Right renal pelvis (tissue), 4 donors: ENCODE data around the gene RSU1. TPM values are rescaled to one million over a fixed set of nuclear protein-coding genes. Genes with fewer than 3 reads are reported as not detected.
A peak's percentile ranks its signal among the peaks of the same experiment; 100 is the strongest.

Experiments used
- DNase-seq, 4 donors: peaks; one replicate each; pipeline ENCODE4 v3.0.0-alpha.2; 2013; ENCODE audit warnings: low read depth in 4 of 4, low spot score in 3 of 4, missing footprints in 1 of 4
- polyA plus RNA-seq, 4 donors: library from polyadenylated mRNA; unstranded; fragments of 120-200 nt; gene quantifications; one replicate each; pipeline ENCODE4 v1.2.1, GENCODE V29; 2013; ENCODE audit not compliant: insufficient read length in 4 of 4

RSU1 gene
- polyA plus RNA-seq, 4 donors = 83.5 to 93.0 (median 91.1) TPM

DNA sequence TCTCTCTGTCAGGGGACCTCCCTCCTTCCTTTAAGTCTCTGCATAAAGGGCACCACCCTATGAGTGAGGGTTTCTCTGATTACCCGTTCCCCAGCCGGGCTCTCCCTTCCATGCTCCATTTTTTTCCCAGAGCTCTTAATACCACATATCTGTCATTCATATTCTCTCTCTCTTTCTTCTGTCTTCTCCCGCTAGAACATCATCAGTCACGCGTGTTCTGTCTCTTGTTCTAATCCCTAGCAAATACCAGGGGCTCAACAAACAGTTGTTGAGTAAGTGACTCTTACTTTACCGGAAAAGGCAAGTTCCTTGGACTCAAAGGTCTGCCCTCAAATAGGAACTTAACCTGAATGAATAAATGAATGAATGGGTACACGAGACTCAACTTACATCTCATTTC, 68.5 kb downstream of the RSU1 start:
- DNase-seq = no peak

DNA sequence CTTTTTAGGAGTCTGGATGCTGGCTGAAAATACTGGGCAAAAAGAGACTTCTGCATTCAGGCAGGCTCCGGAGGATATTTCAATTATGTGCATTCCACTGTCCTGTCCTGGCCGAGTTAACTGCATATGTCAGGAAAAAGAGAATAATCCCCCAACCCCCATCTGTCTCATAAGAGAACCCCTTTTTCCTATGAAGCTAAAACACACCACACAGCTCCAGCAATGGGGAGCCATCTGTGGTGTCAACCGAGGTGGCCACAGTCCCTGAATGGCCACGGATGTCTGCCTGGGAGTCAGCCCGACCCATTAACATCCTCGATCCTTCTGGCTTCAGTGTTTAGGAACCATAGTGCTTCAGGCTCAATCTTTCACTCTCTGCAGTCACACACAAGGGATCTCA, 70.4 kb downstream of the RSU1 start:
- no peak for DNase-seq

DNA sequence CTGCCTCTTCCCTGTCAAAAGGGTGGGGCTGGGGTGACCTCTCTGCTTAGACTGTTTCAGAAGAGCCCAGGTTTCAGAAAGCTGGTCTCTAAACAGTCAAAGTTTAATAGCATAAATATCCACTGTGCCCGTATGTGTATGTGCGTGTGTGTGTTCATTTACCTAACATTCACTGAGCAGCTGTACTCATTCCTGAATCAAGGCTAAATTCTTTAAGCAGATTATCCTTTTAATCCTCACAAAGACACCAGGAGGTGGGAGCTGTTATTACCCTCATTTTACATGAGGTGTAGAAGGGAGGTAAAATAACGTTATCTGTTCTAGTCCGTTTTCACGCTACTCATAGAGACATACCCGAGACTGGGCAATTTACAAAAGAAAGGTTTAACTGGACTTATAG, 72.2 kb downstream of the RSU1 start:
- DNase-seq = no peak

DNA sequence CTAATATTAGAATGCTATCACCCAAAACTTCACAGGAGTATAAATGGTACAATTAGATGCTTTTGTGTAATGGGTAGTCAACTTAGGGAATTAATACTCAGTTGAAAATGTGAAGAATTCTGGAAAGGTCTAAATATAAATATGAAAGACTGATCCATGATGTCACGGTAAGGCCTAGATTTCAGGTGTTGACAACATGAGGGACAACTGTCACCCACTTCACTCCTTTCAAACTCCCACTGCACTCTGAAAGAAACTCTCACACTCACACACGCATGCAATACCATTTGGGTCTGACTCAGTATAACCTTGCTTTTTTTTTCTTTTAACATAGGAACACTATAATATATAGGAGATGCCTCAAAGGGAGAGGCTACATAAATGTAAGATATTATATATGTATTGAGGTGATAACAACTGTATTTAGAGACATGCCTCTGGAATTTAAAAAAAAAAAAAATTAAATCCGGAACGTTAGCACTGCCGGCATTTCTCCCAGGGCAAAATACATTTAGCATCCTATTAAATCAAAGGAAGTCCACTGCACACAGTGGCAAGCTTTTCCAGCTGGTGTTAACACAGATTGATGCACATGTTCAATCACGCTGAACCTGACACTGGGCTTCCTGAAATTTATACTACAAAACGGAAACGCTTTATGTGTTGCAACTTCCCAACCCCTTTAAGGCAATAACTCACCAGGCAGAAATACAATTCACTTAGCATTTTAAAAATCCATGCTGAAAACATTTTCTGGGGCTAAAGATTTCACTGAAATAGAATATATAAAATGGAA, 74.9 kb downstream of the RSU1 start:
- DNase-seq = peak; percentile 2 to 43 (median 28)

DNA sequence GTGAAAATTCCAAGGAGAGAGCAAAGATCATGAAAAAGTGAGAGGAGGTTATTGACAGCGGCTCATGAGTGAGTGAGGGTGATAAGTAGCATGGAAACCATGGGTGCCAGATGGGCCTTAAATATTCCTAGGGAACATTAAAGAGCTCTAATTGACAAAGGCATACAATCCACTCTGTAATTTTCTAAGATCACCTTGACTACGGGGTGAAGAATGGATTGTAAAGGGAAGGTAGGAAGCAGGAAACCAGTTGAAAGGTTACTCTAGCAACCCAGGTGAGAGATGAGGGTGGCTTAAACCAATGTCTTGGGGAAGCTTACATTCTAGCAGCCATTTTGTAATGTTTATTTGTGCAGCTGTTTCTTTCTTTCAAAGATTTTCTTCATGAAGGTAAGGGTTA, 75.7 kb downstream of the RSU1 start:
- DNase-seq = no peak

DNA sequence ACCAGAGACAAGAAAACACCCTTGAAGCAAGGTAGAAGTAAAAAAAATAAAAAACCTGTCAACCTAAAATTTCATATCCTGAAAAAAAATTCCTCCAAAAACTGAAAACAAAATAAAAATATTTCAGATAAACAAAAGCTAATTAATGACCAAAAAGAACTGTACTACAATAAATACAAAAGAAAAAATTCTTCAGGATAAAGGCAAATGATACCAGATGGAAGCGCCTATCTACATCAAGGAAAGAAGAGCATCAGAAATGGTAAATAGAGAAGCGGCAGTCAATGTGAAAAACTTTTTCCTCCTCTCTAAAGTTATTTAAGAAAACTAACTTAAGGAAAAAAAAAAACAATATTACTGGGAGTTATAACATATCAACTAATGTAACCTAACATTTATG, 79.8 kb downstream of the RSU1 start:
- DNase-seq = no peak

DNA sequence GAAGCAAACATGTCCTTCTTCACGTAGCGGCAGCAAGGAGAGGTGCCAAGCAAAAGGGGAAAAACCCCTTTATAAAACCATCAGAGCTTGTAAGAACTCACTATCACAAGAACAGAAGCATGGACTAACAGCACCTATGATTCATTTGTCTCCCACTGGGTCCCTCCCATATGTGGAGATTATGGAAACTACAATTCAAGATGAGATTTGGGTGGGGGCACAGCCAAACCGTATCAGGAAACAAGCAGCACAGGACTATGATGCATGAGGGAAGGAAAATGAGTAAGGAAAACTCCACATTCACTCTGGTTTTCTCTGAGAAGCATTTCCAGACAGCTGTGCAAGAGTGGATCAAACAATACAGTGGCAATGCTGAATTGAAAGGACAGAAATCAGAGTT, 81.6 kb downstream of the RSU1 start:
- no peak for DNase-seq

DNA sequence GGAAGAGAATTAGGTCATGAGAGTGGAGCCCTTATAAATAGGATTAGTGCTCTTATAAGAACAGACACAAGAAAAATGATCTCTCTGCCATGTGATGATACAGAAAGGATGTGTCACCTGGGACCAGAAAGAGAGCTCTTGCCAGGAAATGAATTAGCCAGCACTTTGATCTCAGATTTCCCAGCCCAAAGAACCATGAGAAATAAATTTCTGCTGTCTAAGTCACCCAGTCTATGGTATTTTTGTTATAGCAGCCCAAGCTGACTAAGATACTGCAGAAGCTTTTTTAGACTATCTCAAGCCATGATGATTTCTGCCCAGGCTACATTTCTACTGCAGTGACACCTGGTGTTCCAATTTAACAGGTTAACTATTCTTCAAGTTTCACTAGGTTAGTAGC, 84.8 kb downstream of the RSU1 start:
- no peak for DNase-seq

DNA sequence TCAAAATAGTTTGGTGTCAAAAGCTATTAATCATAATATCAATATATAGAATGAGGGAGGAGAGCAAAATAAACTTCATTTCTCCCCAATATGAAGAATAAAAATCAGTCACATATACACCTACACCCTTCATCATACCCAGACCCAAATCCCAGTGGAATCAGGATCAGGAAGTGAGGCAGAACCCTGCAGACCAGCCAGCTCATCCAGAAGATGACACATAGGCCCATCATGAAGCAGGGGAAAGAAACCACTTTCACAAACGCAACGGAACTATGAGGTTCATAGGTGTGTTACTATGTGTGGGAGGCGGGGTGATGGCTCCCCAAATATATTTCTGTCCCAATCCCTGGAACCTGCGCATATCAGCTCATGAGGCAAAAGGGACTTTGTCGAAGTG, 89.0 kb downstream of the RSU1 start:
- no peak for DNase-seq

DNA sequence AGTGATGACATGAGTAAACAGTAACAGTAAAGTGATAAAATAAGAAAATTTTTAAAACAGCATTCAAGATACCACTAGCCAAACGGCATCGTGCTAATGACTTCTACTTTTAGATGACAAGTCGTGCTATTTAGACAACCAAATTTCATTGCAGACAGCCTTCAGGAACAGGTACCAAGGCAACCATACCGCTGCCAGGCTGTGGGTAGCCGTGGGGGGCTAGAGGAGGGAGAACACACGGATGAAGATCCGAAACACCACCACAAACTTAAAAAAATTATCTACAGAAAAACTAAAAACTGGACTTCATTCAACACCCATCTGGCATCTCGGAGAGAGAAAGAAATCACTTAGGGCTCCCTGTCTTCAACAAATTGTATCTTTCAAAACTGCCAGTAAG, 89.6 kb downstream of the RSU1 start:
- DNase-seq = no peak

DNA sequence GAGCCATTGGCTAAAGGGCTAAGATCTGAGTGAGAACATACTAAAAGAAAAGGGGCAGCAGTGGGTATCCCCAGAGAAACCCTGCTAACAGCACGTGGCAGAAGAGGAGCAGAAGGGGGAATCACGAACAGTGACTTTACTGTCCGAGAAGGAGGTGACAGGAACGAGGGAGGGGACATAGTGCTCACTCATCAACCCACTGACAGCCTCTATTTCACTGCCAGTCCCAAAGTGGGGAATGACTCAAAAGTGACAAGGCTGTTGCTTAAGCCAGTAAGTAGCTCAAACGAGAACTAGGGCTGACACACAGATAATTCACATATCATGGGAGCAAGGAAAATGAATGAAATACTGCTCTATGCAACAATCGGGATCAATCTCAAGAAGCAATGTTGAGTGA, 92.7 kb downstream of the RSU1 start:
- no peak for DNase-seq

DNA sequence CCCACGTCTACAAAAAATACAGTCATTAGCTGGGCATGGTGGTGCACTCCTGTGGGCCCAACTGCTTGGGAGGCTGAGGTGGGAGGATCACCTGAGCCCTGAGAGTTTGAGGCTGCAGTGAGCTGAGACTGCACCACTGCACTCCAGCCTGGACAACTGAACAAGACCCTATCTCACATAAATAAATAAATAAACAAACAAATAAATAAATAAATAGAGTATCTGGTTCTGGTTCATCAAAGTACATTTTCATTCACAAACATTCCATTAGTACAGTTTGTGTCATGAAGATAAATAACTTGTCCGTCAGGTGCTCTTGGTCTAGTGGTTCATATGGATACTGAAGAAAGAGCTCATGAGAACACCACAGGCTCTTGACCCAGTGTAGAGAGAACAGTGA, 96.4 kb downstream of the RSU1 start:
- DNase-seq = no peak

DNA sequence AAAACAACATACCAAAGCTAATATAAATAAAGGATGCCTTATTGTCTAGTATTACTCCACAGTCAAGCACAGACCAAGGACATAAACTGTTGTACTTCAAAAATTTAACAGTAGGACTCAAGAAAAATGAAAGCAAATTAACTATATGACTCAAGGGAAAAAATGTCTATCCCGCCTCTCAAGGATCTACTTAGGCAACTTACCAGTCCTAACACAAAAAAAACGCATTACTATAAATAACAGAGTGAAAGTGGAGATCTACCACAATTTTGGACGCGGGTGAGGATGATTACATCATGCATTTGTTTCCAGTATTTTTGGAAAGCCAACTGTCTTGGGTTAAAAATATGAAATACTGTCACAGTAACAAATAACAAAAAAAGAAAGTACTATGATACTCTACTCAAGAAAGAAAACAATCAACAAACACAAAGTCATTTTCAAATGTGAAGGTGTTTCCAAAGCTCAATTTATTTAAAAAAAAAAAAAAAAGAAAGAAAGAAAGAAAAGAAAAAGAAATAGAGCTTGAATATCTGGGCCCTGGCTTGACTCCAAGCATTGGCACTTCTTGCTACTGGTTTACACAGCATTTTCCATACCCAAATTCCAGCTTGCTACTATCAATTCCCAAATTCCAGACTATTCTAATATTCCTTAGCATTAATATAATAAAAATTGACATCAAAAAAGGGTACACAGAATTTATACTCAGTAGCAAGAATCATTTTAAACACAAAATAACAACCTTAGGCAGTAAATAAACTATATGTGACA, 99.4 kb downstream of the RSU1 start:
- no peak for DNase-seq

DNA sequence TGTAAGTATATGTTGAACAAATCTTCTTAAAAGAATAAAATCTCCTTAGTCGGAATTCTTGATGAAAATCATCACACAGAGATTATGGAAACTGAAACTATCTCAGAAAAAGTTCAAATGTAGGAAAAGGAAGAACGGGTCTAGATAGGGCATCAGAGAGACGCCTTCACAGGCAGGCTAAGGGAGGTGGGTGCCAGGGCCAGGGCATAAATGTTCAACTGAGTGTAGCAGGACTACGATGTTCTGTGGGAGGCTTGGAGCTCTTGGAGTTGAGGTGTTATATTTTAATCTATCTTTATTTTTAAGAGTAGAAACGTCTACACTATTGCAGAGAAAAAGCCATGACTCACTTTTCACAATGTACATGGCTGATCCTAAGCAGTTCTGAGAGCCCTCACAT, 101.2 kb downstream of the RSU1 start:
- DNase-seq = no peak

DNA sequence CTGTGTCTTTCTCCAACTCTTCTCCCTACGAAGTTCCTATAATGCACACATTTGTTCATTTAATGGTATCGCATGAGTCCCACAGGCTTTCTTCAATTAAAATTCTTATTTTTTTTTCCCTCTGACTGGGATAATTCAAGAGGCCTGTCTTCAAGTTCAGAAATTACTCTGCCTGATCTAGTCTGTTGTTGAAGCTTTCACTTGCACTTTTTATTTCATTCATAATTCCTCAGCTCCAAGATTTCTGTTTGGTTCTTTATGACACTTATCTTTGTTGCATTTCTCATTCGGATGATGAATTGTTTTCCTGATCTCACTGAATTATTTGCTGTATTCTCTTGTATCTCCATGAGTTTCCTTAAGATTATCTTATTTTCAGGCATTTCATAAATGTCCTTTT, 103.9 kb downstream of the RSU1 start:
- no peak for DNase-seq

DNA sequence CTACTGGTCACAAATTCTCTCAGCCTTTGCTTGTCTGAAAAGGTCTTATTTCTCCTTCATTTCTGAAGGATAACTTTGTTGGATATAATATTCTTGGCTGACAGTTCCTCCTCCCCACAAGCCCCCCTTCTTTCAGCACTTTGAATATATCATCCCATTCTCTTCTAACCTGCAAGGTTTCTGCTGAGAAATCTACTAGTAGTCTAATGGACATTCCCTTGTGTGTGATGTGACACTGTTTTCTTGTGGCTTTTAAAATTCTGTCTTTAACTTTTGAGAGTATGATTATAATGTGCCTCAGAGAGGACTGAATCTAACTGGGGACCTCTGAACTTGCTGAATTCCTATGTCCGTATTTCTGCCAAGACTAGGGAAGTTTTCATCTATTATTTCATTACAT, 104.3 kb downstream of the RSU1 start:
- no peak for DNase-seq

DNA sequence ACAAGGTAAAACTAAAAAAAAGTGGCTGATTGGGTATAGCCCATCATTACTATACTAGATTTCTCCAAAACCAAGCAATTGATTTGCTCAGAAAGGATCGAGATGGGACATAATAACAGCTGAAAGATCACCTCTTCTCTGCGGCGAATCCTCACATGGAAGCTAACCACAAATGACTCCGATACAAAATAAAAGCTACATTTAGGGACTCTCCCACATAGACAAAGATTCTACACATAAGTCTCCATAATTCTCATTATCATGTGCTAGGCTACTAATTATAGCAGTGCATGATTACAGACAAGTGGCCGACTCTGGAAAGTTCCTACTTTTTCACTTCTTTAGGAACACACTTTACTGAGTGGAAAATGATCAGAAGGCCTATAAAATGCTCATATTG, 116.9 kb downstream of the RSU1 start:
- DNase-seq = no peak

DNA sequence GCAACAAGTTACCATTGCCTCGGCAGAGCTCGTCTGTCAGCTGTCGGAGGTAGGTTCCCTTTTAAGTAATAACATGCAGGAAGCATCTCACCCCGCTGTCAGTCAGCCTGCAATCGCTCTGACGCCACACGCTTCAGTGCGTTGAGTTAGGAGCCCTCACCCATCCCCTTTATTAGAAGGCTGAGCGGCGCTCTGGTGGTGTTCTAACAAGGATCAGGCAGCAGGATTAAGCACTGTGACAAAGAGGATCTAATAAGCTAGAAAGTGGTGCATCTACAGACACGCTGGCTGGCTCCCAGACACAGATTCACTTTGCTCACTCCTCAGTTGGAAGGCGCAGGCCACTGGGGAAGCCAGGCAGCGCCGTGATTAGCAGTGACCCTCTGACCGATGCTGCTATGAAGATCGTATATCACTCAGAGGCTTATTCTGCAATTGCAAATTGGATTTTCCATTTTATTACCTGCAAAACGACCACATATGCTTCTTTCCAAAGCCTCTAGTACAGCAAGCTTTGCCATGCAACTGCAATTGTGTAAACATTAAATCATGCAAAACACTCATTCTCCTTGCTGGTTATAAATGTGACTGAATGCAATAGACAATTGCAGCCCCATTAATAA, 117.7 kb downstream of the RSU1 start:
- no peak for DNase-seq

DNA sequence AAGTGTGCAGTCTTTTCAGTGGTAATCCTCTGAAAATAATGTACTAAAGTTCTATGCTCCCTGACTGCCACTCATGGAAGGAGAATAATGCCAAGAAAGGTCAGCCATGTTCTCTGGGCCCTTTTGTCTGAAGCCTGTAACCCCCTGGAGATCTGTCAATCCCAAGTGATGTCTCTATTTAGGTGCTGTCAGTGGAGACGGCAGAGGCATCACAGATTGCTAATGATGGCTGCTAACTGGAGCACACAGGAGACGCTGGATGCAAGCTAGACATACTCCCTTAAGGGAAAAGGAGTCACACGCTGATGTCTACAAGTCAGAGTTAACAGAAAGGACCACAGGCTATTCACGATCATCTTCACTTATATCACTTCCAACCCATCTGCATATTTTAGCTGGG, 118.8 kb downstream of the RSU1 start:
- DNase-seq = no peak

DNA sequence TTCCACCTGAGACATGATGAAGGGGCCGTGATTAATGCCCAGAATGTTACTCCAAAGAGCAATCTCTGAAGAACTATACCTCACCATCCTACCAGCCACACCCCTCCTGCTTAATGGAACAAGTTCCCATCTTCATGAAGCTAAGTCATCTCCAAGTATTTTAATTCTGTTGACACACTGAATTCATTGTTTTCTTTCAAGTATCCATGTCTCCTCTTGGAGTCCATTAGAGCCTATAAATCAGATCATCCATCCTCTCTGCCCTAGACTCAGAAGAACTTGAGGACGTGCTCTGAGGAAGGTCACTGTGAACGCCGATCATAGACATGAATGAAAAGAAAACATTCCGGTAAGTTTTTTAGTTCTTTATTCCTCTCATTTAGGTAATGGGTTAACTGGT, 126.8 kb downstream of the RSU1 start:
- DNase-seq = no peak

DNA sequence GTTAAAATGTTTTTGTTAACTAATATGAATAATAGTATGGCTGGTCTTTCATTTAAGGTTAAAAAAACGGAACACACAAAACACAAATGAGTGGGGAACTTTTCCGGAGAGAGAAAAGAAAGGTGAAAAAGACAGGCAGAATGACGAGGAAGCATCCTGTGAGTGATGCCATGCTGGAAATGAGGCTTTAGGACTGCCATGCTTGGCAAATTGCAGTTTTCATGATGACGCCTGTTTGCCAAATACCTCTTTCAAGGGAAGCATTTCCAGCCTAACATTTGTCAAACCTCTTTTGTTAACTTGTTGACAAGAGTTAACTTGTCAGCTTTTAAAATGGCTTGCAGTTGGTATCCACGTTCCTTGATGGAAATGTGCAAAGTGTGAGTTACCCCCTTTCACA, 127.5 kb downstream of the RSU1 start:
- DNase-seq = no peak

DNA sequence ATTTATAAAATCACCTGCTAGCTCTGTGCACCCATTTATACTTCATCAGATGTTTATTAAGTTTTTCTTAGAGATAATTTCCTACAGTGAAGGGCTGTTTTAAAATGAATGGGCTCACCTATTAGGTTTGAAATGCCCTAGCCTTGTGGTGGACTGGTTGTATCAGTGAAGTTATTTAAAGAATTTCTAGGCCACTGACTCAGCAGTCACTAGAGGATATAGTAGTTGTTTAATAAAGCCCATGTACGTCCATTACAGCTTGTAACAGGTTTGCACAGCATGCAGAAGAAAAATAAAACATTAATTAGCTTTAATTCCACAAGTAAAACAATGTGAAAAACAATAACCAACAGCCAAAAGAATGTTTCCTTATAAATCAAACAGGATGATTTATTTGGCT, 128.0 kb downstream of the RSU1 start:
- no peak for DNase-seq
